ENCODE results near the gene ACAP3. TPM values are rescaled to one million over a fixed set of nuclear protein-coding genes. Genes with fewer than 3 reads are reported as not detected.

Gene ACAP3
- total and polyA plus RNA-seq, 2 of the 4 experiments (the other 2 are of a cell fraction) = 13.3 to 58.2 TPM

- Histone ChIP-seq H2BK5ac (ENCODE audit: low read depth, low read length, poor library complexity, severe bottlenecking) (no peak overlapping the region), H2BK120ac (ENCODE audit: low read depth, low read length) (no peak overlapping the region), H3K79me1 (ENCODE audit: low read depth in 1 of 2, low read length in 2 of 2) (peaks cover 3 to 61% of the 10 kb centered on the region in 2 experiments; a peak in 3 of 4 replicates), H3K14ac (replicated peaks; ENCODE audit: low read depth, low read length) (no peak overlapping the region), H3K4me1 (ENCODE audit: control insufficient read depth, insufficient read depth, low read length) (peaks cover 37% of the 10 kb centered on the region), H2BK15ac (ENCODE audit: low read depth, low read length) (no peak overlapping the region), H3K23ac (ENCODE audit: low read depth, low read length) (peak overlapping the region; percentile 12; the same call in 1 of the 2 replicates), H2AK9ac (replicated peaks; ENCODE audit: low read depth, low read length, poor library complexity) (peak overlapping the region; percentile 94), H3K9me3 (ENCODE audit: control insufficient read depth, insufficient read depth, low read length) (no peaks in the 10 kb centered on the region), H3K4me3 (ENCODE audit: insufficient read depth, low read depth, low read length) (peak overlapping the region; percentile 100; the same call in 1 of the 2 replicates), H4K5ac (ENCODE audit: low read depth, low read length) (no peak overlapping the region), H3K27me3 (ENCODE audit: control insufficient read depth, insufficient read depth, low read length) (no peaks in the 10 kb centered on the region), H4K91ac (ENCODE audit: insufficient read depth, low read depth, low read length) (no peak overlapping the region), H3K18ac (ENCODE audit: low read depth, low read length) (no peak overlapping the region), H4K8ac (ENCODE audit: low read depth in 2 of 2, low read length in 2 of 2) (no peak overlapping the region), H3K9ac (ENCODE audit: low read depth, low read length) (no peak overlapping the region; the same call in 1 of the 2 replicates), H3K4me2 (ENCODE audit: low read depth, low read length) (peak overlapping the region; percentile 95), H2AFZ (replicated peaks; ENCODE audit: low read length, poor library complexity) (no peak overlapping the region), H3K36me3 (ENCODE audit: control insufficient read depth, insufficient read depth, low read length) (peaks cover 7% of the 10 kb centered on the region; the same call in 1 of the 2 replicates), H2AK5ac (ENCODE audit: low read depth, low read length) (no peak overlapping the region; the same call in 1 of the 2 replicates), H3K27ac (ENCODE audit: insufficient read depth, low read length) (no peak overlapping the region), H3K9me1 (ENCODE audit: insufficient read depth, low read length) (0 out of 2 replicates have a peak, but pooled peaks cover 3% of the 10 kb centered on the region), H3K4ac (ENCODE audit: low read depth, low read length) (no peak overlapping the region), H4K20me1 (ENCODE audit: insufficient read depth, low read length) (peaks cover 64% of the 10 kb centered on the region), H3K56ac (ENCODE audit: extremely low read depth, insufficient read depth, low read length) (no peak overlapping the region), H2BK20ac (ENCODE audit: low read depth, low read length) (no peak overlapping the region)
- 92% methylated on average over 7 of the region's 10 CpGs; no CpG with 5 or more reads in 1 of the 2 experiments for WGBS, 2 experiments (ENCODE audit: extremely low coverage in 2 of 2, insufficient read length in 1 of 2)
- DNase-seq = no peak
- no TSS peak for BruUV-seq (replicated peaks)
- dilution Hi-C loops (cut with HindIII; ENCODE audit: low sequenced_read_pairs, unreplicated experiment) (no loop called here), in situ Hi-C loops (cut with MboI; ENCODE audit: low sequenced_read_pairs) (no loop called here), intact Hi-C loops (cut with micrococcal nuclease) (no loop called here)
- CTCF ChIA-PET = no interaction called here
- no peak for ATAC-seq (ENCODE audit: low read depth)
- TF ChIP-seq CHD1 (IDR thresholded peaks at IDR 0.05; ENCODE audit: low read depth, low read length) (no peak), RAD21 (IDR thresholded peaks at IDR 0.05; ENCODE audit: low read length) (no peak), RCOR1 (IDR thresholded peaks at IDR 0.05; ENCODE audit: insufficient replicate concordance, low read length) (no peak), MAFK (IDR thresholded peaks at IDR 0.05; ENCODE audit: low read depth, low read length) (no peak), BHLHE40 (IDR thresholded peaks at IDR 0.05; ENCODE audit: low read depth, low read length) (no peak), POLR2A (IDR thresholded peaks at IDR 0.05; ENCODE audit: low read depth, low read length) (no peak), USF2 (IDR thresholded peaks at IDR 0.05; ENCODE audit: low read depth, low read length) (no peak), MXI1 (IDR thresholded peaks at IDR 0.05; ENCODE audit: borderline replicate concordance, low read depth, low read length) (no peak), RFX5 (IDR thresholded peaks at IDR 0.05; ENCODE audit: low read depth, low read length) (no peak), SMC3 (IDR thresholded peaks at IDR 0.05; ENCODE audit: low read depth, low read length) (no peak), MAZ (IDR thresholded peaks at IDR 0.05; ENCODE audit: borderline replicate concordance, low read depth, low read length) (no peak), FOS (IDR thresholded peaks at IDR 0.05; ENCODE audit: low read depth, low read length) (no peak), ELK1 (IDR thresholded peaks at IDR 0.05; ENCODE audit: borderline replicate concordance, low read depth, low read length) (no peak), CEBPB (IDR thresholded peaks at IDR 0.05; ENCODE audit: low read depth, low read length) (no peak), CTCF (conservative IDR thresholded peaks at IDR 0.05; ENCODE audit: low read depth, low read length) (no peak), NFE2L2 (IDR thresholded peaks at IDR 0.05; ENCODE audit: low read depth, low read length) (no peak)
- POLR2A ChIA-PET (ENCODE audit: unreplicated experiment) = interaction anchor here (1.1 kb wide), 1 partner anchor 12 kb away, joined by 3 read pairs; no protein-coding TSS in a partner anchor
Observed at GRCh38 chr1:1347026-1347595, 39.4 kb upstream of the ACAP3 start.
